ENCODE results near the gene MTNR1A. TPM values are rescaled to one million over a fixed set of nuclear protein-coding genes. Genes with fewer than 3 reads are reported as not detected.

MTNR1A gene
- total RNA-seq = not detected

DNA sequence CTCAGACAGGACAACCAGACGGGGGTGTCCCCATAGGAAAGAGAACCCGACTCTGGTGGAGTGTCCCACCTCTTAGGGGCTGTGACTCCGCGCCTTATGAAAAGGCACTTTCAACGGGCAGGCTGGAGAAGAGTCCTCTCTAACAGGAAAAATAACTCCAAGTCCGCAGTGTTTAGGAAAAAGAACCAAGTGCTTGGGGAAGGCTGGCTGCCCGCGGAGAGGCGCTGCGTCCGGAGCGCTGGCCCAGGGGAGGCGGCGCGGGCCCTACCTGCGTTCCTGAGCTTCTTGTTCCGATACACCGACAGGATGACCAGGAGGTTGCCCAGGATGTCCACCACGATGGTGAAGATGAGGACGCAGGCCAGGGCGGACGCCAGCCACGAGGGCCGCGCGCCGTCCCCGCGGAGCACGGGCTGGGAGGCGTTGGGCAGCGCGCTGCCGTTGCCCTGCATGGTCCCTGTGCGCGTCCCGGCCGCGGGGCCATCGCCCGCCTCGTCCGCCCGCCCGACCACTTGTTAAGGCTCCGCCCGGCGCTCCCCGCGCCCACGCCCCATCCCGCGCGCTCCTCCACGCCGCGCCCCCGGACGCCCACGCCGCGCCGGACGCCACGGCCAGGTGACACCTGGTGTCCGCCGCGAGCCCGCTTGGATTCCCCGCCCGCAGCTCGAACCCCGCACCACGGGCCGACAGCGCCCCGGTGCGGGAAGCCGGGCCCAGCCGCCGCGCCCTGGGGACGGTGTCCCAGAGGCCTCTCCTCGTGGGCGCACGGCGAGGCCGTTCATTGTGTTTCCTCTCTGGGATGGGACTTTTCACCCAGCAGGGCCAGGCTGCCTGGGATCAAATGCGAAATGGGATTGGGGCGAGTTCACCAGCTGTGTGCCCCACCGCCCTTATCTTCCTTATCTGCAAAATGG is at the start of gene MTNR1A:
TSS of gene MTNR1A (minus strand) at position 654 of the 914 bp plus-strand sequence. CDS start at position 452, 202 bp downstream.
- no peaks in the 10 kb centered on the region for H3K27me3 ChIP-seq
- no peaks in the 10 kb centered on the region for H3K36me3 ChIP-seq
- H3K27ac ChIP-seq = no peak within 1 kb of the TSS
- DNase-seq = no peak
- no peaks in the 10 kb centered on the region for H3K9me3 ChIP-seq
- H3K4me1 ChIP-seq = peaks cover 0 to 16% of the 10 kb centered on the region in 2 donors
- intact Hi-C loops (cut with DNase I) = no loop called here
- peak within 1 kb of the TSS in 1 of 3 donors; percentile 8 for H3K4me3 ChIP-seq (replicated peaks in 1 of 3)
- WGBS, 2 donors = 8 to 10% methylated on average over 26 to 39 of the region's 91 CpGs
- TF ChIP-seq, protein P1, sequence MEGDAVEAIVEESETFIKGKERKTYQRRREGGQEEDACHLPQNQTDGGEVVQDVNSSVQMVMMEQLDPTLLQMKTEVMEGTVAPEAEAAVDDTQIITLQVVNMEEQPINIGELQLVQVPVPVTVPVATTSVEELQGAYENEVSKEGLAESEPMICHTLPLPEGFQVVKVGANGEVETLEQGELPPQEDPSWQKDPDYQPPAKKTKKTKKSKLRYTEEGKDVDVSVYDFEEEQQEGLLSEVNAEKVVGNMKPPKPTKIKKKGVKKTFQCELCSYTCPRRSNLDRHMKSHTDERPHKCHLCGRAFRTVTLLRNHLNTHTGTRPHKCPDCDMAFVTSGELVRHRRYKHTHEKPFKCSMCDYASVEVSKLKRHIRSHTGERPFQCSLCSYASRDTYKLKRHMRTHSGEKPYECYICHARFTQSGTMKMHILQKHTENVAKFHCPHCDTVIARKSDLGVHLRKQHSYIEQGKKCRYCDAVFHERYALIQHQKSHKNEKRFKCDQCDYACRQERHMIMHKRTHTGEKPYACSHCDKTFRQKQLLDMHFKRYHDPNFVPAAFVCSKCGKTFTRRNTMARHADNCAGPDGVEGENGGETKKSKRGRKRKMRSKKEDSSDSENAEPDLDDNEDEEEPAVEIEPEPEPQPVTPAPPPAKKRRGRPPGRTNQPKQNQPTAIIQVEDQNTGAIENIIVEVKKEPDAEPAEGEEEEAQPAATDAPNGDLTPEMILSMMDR (IDR thresholded peaks at IDR 0.05) = no peak
- TF ChIP-seq POLR2A (IDR thresholded peaks at IDR 0.05) = no peak

DNA sequence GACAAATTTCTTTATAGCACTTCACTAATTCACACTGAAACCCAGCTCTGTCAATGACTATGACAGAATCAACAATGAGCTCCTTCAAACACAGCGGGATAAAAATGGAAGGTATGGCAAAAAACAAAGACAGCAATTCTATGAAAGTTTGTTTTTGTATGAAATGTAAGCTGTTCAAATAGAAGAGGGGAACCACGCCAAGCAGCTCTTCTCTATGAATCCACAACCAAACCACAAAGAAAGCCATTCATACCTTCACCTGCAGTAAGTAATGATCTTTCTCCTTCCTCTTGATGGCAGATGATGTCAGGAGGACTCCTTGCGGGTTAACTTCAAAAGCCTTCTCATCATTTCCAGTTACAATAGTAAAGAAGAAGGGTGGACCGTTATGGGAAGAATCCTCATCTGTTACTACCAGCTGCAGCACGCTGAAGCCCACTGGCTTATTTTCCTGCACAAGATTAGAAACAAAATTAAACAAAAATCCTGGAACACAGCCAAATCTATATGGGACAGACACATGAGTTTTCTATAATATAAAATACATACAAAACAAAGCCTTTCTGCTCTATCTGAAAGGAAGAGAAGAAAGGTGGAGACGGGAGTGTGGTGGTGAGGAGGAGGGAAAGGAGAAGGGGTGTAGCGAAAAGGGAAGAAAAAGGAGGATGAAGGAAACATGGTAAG is 48.9 kb upstream of the MTNR1A start:
- Histone ChIP-seq H3K27me3 (no peaks in the 10 kb centered on the region), H3K4me3 (replicated peaks in 1 of 3) (no peak overlapping the region), H3K36me3 (peaks cover 26 to 36% of the 10 kb centered on the region in 2 donors), H3K27ac (no peak overlapping the region), H3K9me3 (no peaks in the 10 kb centered on the region), H3K4me1 (no peaks in the 10 kb centered on the region)
- DNase-seq = no peak
- WGBS, 2 donors = 82 to 85% methylated on average over 7 of the region's 7 CpGs
- intact Hi-C loops (cut with DNase I) = no loop called here
- TF ChIP-seq POLR2A (IDR thresholded peaks at IDR 0.05) = no peak

DNA sequence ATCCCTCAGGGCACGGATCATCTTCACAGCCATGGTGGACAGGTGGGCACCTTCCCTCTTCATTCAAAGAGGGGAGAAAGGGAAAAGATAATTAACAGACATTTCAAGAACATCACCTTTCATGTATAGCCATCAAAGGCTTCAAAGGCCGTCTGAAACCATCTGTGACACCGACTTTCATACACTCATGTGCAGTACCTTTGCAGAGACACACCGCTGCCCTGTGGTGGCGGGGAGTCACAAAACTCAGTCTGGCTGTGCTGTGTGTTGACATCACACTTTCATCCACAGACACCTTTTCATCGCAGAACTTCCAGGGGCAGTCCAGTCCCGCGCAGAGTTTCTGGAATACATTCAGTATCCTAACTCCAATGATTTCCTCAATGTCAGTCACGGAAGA is 47.6 kb upstream of the MTNR1A start:
- intact Hi-C loops (cut with DNase I) = no loop called here
- no peaks in the 10 kb centered on the region for H3K4me1 ChIP-seq
- no peak for TF ChIP-seq POLR2A (IDR thresholded peaks at IDR 0.05)
- TF ChIP-seq, protein P1 (IDR thresholded peaks at IDR 0.05) = no peak
- H3K9me3 ChIP-seq = no peaks in the 10 kb centered on the region
- no peak overlapping the region for H3K27ac ChIP-seq
- 96 to 97% methylated on average over 9 of the region's 9 CpGs for WGBS, 2 donors
- no peak for DNase-seq
- H3K27me3 ChIP-seq = no peaks in the 10 kb centered on the region
- H3K4me3 ChIP-seq (replicated peaks in 1 of 3) = no peak overlapping the region
- peaks cover 29 to 33% of the 10 kb centered on the region in 2 donors for H3K36me3 ChIP-seq

DNA sequence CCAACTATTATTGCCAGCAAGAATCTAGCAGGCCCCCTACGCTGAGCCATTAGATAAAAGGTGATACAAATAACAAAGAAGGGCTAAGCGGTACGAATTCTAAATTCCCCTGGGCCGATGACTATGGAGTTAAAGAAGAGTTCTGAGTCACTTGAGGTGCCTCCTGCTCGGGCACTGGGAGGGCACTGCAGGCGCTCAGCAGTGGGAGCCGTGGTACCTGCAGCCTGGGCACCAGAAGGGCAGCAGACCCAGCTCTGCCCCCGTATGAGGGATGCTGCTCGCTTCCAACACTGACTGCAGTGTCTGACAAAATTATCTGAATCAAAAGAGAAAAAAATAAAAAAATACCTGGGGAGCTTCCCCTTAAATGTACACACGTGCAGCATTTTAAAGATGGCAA is 44.1 kb upstream of the MTNR1A start:
- no peak overlapping the region for H3K27ac ChIP-seq
- DNase-seq = no peak
- H3K9me3 ChIP-seq = no peaks in the 10 kb centered on the region
- H3K4me3 ChIP-seq (replicated peaks in 1 of 3) = no peak overlapping the region
- 93 to 96% methylated on average over 10 of the region's 10 CpGs for WGBS, 2 donors
- H3K36me3 ChIP-seq = peaks cover 39 to 42% of the 10 kb centered on the region in 2 donors
- intact Hi-C loops (cut with DNase I) = no loop called here
- TF ChIP-seq, protein P1 (IDR thresholded peaks at IDR 0.05) = no peak
- TF ChIP-seq POLR2A (IDR thresholded peaks at IDR 0.05) = no peak
- no peaks in the 10 kb centered on the region for H3K4me1 ChIP-seq
- no peaks in the 10 kb centered on the region for H3K27me3 ChIP-seq

DNA sequence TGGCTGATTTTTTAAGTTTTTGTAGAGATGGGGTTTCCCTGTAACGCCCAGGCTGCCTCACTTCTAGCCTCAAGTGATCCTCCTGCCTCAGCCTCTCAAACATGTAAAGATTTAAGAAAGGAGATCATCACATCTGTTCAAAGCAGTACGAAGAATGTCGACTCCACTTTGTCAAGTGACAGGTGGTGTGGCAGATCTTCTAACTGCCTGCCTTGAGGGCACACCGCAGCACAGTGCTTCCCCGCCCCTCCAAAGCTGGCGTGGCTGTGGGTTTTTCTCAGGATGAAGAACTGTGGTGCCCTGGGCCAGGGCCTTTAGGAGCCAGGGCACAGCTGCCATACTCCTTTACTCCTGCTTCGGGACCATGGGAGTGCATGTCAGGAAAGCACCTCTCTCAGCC is 43.3 kb upstream of the MTNR1A start:
- Histone ChIP-seq H3K27ac (no peak overlapping the region), H3K9me3 (no peaks in the 10 kb centered on the region), H3K36me3 (peaks cover 38 to 42% of the 10 kb centered on the region in 2 donors), H3K4me3 (replicated peaks in 1 of 3) (no peak overlapping the region), H3K4me1 (no peaks in the 10 kb centered on the region), H3K27me3 (no peaks in the 10 kb centered on the region)
- intact Hi-C loops (cut with DNase I) = no loop called here
- 98 to 99% methylated on average over 7 of the region's 7 CpGs for WGBS, 2 donors
- DNase-seq = no peak
- no peak for TF ChIP-seq POLR2A (IDR thresholded peaks at IDR 0.05)
- TF ChIP-seq, protein P1 (IDR thresholded peaks at IDR 0.05) = no peak

Data from thyroid gland (tissue), 4 donors.